ENCODE measurements around the gene CAMTA1.

DNA sequence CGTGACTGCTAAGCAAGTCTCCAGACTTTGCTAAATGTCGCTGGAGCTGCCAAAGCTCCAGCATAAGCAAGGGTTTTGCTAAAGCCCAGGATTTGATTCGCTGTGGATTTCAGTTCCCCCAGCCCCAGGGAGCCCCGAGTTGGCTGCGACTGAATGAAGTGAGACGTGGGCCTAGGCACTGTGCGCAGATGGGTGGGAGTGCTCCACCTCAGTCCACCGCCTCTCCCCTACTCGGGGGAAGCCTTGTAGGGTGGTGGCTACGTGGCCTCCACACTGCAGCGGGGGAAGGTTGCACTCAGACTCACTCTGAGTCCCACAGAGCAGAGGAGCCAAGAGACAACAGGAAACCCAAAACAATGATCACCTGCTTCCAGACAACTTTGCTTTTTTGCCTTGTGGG, 588.0 kb downstream of the CAMTA1 start:
- TF ChIP-seq, protein P1, sequence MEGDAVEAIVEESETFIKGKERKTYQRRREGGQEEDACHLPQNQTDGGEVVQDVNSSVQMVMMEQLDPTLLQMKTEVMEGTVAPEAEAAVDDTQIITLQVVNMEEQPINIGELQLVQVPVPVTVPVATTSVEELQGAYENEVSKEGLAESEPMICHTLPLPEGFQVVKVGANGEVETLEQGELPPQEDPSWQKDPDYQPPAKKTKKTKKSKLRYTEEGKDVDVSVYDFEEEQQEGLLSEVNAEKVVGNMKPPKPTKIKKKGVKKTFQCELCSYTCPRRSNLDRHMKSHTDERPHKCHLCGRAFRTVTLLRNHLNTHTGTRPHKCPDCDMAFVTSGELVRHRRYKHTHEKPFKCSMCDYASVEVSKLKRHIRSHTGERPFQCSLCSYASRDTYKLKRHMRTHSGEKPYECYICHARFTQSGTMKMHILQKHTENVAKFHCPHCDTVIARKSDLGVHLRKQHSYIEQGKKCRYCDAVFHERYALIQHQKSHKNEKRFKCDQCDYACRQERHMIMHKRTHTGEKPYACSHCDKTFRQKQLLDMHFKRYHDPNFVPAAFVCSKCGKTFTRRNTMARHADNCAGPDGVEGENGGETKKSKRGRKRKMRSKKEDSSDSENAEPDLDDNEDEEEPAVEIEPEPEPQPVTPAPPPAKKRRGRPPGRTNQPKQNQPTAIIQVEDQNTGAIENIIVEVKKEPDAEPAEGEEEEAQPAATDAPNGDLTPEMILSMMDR (IDR thresholded peaks at IDR 0.05; ENCODE audit: poor library complexity): no peak
- no peak for TF ChIP-seq EZH2phosphoT487 (IDR thresholded peaks at IDR 0.05; ENCODE audit: low read depth, severe bottlenecking, unreplicated experiment)

Measured in hepatocyte (in vitro differentiated cells).